Measurements from ENCODE around the gene PDSS2.

- TF ChIP-seq CTCF (IDR thresholded peaks at IDR 0.05) (no peak), POLR2A (IDR thresholded peaks at IDR 0.05) (no peak)
These were observed 351.0 kb downstream of the PDSS2 start for GRCh38 chr6:107108201-107108890.
